COLO668 (cell line): Measurements from ENCODE around the gene NOP10.
A peak's percentile ranks its signal among the peaks of the same experiment; 100 is the strongest.
"Not testable (repeated sequence)": the region's sequence is repeated elsewhere in the genome, so short reads cannot be mapped to it uniquely, and the experiment has no call there.

Source experiments
- DNase-seq: peaks from one replicate; lab custom pipeline; 2025; ENCODE audit not compliant: unreplicated experiment; lab: John Stamatoyannopoulos, UW

NOP10 gene

DNA sequence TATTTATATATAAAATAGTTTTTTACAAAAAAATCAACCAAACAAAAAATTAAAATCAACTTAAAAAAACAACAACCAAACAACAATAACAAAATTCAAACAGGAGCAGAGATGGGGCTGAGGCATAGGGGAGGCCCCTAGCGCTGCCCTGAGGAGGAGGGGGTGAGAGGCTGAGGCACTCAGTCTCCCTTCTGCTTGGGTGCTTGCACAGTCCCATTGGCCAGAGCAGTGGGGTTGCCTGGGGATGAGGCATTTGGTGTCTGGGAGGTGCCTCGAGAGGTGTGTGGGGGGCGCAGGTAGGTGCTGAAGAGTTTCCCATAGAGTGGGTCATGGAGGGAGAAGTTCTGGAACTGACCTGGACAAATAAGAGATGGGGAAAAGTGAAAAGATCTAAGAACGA, 16.0 kb upstream of the NOP10 start:
- no peak for DNase-seq

DNA sequence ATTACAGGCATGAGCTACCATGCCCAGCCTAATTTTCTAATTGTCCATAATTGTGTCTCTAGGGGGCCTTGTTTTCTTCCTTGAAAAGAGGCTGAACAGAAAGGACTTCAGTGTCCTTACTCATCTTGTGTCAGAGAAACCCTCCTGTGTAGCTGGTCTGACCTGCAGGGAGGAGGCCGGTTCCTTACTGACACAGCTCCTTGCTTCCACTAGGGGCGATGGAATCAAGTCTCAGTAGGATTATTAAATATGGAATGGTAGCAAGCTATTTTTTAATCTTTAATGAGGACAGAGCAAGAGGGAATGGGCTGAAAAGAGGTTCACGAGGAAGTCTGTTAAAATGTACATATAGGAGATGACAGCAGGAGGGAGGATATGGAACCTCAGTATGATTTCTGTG, 15.4 kb upstream of the NOP10 start:
- DNase-seq, result no peak

DNA sequence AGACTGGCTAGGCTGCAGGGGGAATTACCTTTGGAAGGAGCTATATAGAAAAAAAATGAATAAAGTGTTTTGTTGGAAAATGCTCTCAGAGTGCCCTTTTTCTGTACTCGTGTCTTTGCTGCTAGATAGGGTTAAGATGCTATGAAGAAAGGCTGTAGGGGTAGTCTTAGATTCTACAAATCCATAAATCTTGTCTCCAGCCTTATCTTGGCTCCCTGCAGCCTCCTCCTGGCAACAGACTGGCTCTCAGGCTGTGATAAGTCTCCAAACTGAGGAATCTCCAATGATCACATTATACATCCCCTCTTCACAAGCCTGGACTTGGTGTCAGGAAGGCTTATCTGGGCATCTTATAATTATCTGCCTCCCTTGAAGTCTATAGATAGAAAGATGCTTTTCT, 14.7 kb upstream of the NOP10 start:
- DNase-seq, result no peak

DNA sequence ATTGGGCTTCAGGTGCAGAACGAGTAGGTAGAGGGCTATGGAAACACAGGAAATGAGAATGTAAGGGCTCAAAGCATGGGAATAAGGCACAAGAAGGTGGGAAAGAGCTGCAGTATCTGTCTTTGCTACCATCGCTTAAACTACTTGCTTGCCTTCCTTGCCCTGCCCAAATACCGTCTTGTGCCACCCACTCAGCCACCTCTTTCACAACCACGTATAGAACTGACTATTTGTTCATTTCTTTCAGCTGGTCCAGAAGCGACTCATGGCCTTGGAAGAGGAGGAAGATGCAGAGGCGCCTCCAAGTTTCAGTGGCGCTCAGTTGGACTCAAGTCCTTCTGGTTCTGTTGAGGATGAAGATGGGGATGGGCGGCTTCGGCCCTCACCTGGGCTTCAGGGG, 12.3 kb upstream of the NOP10 start:
- DNase-seq, result no peak

DNA sequence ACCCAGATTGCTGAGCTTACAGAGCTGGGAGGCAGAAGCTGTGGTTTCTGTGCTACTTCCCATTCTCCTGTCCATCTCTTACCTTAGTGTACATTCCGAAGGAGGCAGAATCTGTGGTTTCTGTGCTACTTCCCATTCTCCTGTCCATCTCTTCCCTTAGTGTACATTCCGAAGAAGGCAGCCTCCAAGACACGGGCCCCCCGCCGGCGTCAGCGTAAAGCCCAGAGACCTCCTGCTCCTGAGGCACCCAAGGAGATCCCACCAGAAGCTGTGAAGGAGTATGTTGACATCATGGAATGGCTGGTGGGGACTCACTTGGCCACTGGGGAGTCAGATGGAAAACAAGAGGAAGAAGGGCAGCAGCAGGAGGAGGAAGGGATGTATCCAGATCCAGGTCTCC, 11.3 kb upstream of the NOP10 start:
- no peak for DNase-seq

DNA sequence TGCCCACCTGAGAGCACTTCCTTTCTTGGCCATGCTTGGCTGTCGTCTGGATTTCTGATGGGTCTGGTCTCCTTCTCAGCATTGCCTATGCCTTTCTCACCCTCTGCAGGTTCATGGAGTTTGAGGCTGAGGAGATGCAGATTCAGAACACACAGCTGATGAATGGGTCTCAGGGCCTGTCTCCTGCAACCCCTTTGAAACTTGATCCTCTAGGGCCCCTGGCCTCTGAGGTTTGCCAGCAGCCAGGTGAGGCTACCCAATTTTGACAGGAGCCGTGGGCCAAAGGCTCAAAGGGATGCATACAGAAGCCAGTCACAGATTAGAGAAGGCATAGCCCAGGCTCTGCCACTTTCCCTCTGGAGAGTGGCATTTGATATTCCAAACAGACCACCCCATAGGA, 10.7 kb upstream of the NOP10 start:
- DNase-seq, result no peak

DNA sequence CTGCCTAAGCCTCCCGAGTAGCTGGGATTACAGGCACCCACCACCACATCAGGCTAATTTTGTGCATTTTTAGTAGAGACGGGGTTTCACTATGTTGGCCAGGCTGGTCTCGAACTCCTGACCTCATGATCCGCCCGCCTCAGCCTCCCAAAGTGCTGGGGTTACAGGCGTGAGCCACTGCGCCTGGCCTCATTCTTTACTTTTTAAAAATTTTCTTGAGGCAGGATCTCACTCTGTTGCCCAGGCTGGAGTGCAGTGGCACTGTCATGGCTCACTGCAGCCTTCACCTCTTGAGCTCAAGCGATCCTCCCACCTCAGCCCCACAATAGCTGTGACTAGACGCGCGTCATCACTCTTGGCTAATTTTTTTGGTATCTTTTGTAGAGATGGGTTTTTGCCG, 10.1 kb upstream of the NOP10 start:
- DNase-seq, result not testable (repeated sequence)

DNA sequence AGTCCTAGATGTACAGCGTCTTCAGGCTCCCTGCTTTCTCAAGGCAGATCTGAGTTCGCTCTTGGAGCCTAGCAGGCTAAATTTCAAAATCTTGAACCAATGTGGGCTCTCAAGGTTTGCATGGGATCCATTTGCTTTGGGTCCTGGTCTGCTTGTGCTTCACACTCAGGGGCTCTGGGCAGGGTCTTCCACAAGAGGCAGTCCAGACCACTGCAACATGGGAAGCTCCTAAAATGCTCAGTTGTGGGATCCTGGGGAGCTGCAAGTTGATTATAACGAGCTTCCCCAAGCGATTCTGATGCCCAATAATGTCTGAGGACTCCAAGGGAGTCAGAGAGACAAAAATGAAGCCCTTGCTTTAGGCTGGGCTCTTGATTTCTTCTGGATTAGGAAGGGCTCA, 6.8 kb upstream of the NOP10 start:
- DNase-seq, result no peak

DNA sequence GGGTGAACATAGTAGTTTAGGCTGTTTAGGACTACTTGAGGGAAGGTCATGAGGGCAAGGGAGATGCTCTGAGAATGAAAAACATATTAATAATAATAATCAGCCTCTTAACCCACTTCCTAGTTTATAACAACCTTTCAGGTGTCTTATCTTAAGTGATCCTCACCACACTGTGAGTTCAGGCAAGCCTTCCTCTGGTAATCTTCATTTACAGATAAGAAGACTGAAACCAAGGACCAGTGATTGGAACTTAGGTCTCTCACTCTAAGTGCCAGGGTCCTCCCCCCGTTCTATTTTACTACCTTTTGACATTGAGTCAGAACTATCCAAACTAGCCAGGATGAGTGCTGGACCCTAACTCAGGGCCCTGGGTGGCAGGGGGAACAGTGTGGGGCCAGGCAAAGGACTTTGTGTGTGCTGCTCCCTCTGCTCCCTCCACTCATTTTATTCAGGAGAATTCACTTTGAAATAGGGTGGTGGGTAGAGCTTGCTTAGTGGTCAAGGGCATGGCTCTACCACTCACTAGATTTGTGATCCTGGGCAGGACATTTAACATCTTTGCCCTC, 5.9 kb upstream of the NOP10 start:
- DNase-seq, result no peak

DNA sequence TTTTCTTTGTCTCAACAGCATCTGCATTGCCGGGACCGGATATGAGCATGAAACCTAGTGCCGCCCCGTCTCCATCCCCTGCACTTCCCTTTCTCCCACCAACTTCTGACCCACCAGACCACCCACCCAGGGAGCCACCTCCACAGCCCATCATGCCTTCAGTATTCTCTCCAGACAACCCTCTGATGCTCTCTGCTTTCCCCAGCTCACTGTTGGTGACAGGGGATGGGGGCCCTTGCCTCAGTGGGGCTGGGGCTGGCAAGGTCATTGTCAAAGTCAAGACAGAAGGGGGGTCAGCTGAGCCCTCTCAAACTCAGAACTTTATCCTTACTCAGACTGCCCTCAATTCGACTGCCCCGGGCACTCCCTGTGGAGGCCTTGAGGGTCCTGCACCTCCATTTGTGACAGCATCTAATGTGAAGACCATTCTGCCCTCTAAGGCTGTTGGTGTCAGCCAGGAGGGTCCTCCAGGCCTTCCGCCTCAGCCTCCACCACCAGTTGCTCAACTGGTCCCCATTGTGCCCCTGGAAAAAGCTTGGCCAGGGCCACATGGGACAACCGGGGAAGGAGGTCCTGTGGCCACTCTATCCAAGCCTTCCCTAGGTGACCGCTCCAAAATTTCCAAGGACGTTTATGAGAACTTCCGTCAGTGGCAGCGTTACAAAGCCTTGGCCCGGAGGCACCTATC, 5.2 kb upstream of the NOP10 start:
- DNase-seq, result no peak

DNA sequence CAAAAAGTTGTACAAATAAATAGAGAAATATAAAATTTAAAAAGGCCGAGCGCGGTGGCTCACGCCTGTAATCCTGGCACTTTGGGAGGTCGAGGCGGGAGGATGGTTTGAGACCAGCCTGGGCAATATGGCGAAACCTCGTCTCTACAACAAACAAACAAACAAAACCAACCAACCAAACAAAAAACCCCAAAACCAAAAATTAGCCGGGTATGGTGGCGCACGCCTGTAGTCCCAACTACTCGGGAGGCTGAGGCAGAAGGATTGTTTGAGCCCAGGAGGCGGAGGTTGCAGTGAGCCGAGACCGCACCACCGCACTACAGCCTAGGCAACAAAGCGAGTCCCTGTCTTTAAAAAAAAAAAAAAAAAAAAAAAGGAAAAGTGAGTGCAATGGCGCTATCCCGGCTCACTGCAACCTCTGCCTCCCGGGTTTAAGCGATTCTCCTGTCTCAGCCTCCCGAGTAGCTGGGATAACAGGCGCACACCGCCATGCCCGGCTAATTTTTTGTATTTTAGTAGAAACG, 661 bp downstream of the NOP10 start:
- DNase-seq, result not testable (repeated sequence)

DNA sequence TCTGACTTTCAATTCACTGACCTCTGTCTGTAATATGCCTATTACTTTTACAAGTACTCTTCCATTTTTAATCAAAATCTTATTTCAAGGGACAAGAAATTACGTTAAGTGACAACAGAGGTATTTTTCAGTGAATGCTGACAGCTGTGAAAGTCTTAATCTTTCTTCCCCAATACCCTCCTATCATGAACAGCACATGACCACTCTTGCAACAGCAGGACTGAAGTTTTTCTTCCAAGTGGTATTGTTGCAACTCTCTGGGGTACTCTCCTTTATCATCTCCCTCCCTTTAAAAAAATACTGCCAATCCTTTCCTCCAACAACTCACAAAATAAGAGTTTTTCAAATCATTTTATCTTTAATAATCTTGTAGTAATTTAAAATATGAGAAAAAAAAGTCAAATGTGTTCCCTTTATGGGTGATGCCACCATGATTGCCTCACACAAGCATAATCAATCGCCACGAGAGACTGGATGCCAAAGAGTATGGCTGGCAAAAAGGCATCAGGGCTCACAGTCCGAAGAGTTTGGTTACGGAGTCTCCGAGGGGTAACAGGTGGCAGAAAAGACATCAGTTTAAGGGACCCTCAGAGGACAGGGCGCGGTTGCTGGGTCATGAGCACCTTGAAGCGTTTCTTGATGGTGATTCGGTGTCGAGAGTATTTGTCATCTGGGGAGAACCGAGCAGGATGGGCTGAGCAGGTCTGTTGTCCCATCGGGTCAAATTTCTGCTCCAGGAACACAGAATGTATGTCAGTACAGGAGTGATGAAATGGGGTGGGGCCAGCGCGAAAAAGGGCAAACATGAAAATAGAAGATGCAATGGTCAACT, 1.3 kb downstream of the NOP10 start:
- DNase-seq, result no peak

DNA sequence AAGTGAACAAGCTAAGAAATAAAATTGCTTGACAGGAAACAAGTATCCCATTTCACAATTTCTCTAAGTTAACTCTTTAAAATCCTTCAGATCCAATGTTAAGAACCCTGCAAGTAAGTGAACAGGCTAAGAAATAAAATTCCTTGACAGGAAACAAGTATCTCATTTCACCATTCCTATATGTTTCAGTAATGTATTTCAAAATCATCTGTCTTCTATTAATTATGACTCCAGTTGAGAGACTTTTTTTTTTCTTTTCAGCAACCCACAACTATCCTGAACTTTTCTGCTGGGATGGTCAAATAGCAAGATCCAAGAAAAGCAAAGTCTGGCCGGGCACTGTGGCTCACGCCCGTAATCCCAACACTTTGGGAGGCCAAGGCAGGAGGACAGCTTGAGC, 3.0 kb downstream of the NOP10 start:
- no peak for DNase-seq

DNA sequence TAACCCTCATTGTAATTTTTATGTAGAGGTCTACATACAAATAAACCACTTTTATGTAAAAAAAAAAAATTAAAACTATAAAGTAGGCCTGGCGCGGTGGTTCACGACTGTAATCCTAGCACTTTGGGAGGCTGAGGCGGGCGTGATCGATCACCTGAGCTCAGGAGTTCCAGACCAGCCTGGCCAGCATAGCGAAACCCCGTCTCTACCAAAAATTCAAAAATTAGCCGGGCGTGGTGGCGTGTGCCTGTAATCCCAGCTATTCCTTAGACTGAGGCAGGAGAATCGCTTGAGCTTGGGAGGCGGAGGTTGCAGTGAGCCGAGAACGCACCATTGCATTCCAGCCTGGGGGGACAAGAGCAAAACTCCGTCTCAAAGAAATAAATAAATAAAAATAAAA, 4.6 kb downstream of the NOP10 start:
- no peak for DNase-seq

DNA sequence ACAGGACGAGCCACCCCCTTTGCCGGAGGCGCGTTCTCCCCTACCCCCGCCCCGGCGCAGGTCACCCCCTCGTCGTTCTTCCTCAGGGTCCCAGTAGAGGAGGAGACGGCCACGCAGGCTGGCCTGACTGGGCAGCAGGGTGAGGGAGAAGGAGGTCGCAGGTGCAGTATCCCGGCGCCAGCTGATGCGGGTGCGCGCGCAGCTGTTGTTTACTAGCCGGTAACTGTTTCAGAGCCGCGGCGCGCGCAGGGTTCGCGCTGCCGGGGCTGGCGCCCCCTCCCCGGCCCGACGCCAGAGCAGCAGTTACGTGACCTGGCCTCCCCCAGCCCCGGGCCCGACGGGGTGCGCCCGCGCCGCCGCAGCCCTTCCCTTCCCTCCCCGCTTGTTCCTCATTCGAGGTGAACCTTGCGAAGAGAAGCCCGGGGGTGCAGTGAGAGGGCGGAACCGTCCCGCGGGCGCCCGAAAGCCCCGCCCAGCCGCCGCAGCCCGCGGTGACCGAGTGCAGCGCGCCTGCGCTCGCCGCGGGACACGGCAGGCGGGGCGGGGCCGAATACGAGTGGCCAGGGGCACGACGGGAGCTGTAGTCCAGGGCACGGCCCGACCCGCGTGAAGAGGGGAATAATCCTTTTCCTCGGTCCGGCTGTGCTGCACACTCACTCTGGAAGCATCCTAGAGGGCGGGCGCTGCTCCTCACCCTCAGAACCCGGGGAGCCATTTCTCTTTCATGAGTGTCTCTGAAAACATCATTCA, 5.2 kb downstream of the NOP10 start, which contains the start of gene SLC12A6:
SLC12A6 (minus strand) TSS at position 225 of the 750 bp plus-strand sequence. CDS start 1,101 bp downstream, outside the sequence.
- peak; percentile 96 for DNase-seq

DNA sequence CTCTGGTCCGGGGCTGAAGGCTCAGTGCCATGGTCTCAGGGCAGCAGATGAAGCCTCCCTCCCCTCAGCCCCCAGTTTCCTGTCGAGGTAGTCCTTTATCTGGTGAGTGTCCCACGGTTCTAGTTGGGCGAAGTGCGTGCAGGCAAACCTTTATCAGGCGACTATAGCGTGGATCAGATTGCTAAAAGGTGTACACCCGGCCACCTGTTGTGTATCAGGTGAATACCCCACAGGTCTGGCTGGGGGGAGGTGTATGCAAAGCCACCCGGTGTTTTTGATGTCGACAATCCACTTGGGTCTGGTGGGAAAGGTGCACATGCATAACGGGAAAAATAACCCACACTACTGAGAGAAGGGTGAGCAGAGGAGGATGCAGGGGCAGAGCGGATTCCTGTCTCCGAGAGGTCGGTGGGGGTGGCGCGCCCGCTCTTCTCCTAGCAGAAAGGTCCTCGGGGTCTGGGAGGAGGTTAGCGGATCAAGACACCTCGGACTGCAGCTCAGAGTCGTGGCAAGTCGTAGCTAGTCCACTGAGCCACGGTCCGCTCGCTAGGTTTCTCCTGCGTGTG, 5.9 kb downstream of the NOP10 start:
- peak; percentile 38 for DNase-seq

DNA sequence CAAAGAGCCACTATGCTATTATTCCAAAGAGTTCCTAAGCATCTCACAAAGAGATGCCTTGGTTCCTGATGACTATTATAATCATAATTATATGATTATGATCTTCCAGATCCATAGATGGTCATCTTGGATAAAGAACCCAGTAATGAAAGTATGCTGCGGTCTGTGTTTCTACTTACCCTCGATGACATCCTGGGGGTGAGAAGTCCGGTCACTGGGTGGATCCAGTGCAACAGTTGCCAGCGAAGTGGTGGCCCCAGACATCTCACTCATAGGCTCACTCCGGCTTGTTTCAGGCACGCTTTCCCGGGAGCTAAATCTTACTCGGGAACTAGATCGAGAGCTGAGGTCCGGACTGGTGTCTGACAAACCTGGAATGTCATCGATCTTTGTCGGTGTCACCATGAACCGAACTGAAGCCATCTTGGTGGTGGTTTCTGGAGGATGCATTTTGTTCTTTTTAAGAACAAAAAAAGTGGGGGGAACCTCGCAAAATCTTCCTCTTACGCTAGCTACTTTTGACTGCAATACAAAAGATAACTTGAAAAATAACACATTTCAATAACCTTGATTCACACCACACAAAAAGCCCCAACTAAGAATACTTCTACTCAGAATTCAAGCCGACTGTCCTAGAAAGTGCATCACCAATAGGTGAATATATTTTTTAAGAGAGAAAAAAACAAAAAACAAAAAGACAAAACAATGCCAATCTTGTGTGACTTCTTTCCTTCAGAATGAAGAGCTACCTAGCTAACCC, 6.5 kb downstream of the NOP10 start:
- no peak for DNase-seq

DNA sequence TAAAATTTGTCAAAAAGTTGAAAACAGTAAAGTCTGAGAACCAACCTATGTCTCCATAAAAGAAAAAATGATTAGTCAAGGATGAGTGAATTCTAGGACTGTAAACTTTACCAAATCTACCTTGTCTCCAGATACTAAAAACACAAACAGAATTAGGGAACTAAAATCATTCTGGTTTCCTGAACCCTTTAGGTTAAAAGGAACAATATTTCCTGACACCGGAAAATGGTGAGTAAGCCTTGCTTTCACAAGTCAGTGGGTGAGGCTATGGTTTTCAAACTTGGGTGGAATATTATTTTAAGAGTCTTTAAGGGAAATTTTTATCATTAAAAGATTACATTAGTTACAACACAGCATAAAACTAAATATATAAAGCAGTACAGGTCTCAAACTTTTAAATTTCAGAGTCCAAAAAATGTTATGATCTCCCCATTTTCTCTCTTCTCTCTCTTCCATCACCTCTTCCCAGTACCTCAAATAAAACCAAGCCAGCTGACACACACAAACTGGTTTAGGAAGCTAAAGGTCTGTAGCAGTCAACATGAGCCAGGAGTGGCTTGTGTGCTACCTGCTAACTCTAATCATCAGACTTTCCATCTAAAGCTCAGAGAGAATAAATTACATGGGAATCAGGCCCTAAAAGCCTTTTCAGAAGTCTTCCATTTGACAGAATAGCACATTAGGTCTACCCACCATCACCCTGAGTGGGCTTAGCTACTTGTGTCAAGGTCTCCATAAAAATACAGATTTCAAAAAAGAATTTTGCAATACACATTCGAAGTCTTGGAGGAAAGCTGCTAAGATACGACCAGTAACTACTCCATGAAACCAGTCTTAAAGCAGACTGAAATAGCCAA, 7.5 kb downstream of the NOP10 start:
- DNase-seq, result no peak

DNA sequence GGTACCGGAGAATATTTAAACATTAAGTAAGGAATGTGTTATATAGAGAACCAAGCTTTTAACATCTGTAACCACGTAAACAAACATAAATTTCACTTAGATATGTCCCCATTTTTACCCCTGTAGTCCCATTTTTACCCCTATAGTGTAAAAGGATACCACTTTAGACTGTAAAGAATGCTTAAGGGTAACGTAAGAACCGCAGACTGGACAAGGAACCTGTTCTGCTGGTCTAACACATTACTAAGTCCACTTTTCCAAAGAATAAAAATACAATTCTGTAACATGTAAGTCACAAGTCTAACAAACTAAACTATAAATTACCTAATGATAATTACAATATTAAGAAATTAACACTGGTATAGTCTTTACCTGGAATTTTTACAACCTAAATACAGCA, 8.3 kb downstream of the NOP10 start:
- DNase-seq, result no peak
